Right ventricle myocardium superior (tissue), 1 donor: ENCODE data around the gene SH3PXD2B. TPM values are rescaled to one million over a fixed set of nuclear protein-coding genes. Genes with fewer than 3 reads are reported as not detected.
"Not testable (repeated sequence)": the region's sequence is repeated elsewhere in the genome, so short reads cannot be mapped to it uniquely, and the experiment has no call there.

Experiments used
- ATAC-seq: fragments of 200-7000 bp; cut with Tn5 transposase; one replicate; pipeline ENCODE4 v1.9.1; 2020; ENCODE audit warnings: mild to moderate bottlenecking; ENCODE audit not compliant: poor library complexity
- DNase-seq: peaks from one replicate; pipeline ENCODE4 v3.0.0-alpha.2; 2020
- intact Hi-C: fragments of 100-400 bp; cut with DNase I; formaldehyde crosslinking; loops from one replicate; pipeline ENCODE4 v1.11.2; 2022
- total RNA-seq: library from RNA; stranded (reverse); fragmentation: NEBNext Ultra II Directional; extraction: Animal tissue kit (Norgen Biotek cat#: 25700); gene quantifications from one replicate; pipeline ENCODE4 v1.2.1, GENCODE V29; 2021
- donor health status: DM: no; HTN: yes; CAD: no; lungs with severe emphysema.

Gene SH3PXD2B
- total RNA-seq, 1 donor from 2014 or later, result 5.3 TPM

DNA sequence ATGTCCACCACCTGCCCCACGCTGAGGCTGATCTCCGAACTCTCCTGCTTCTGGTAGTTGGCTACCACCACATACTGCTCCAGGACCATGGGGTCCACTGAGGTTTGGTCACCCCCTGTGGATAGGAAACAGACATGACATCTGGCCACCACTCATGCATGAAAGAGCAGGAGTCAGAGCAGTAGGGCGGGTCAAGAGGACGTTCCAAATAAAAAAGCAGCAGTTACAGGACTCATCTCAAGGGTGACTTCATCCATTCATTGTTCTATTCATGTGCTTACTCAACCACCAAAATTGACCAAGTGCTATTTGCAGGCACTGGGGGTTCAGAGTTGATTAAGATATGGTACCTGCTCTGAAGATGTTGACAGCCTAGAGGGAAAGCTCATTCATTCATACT lies 91.6 kb downstream of the SH3PXD2B start:
- DNase-seq (no peak), ATAC-seq (no peak)
- intact Hi-C loops, result no loop called here

DNA sequence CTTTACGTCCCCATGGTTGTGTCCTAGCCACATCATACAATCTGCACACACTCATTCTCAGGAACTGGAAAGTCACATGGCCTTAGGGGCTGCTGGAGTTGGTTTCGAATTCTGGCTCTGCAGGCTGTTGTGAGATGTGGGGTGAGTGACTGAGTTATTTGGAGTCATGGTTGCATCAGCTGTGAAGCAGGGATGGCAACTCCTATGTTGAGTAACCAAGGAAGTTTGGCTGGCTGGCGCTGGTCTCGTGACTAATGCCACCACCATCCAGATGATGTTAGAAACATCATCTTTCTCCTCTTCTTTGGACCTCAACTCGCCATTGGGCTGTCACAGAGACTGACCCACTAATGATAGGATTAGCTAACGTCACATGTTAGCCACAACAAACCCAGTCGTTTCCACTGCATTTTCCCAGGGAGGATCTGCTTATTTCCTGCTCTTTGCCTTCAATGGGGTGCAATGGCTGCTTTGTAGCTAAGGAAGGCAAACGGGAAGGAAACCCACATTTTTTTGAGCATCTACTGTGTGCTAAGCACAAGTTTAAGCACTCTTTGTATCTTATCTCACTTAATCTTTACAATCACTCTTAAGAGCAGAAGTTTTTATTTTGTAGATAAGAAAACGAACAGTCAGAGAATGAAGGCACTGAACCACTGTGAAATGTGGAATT lies 92.6 kb downstream of the SH3PXD2B start:
- peak; percentile 56 for DNase-seq
- ATAC-seq, result no peak
- intact Hi-C loops, result no loop called here

GRCh38 chr5:172358345-172358744 lies 96.0 kb downstream of the SH3PXD2B start:
- intact Hi-C loops, result no loop called here
- ATAC-seq (no peak), DNase-seq (no peak)

- ATAC-seq, result no peak
- no peak for DNase-seq
- intact Hi-C loops, result no loop called here
Measured at GRCh38 chr5:172356527-172356926, 97.8 kb downstream of the SH3PXD2B start.

DNA sequence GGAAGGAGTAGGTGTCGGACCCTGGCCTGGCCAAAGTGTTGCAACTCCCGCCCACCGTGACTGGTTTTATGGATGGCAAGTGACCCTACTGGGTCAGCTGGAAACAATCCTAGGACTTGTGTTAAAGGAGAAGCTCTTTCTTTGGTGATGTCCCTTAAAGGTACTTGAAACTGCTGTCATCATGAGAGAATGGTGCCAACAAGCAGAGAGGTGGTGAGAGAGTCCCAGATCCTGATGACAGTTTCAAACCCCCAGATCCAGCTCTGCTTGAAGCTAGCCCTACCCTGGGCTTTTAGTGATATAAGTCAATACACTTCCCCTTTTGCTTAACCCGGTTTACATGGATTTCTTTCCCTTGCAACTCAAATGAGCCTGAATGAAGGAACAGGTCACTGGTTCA lies 98.3 kb downstream of the SH3PXD2B start:
- DNase-seq (no peak), ATAC-seq (no peak)
- intact Hi-C loops, result no loop called here

DNA sequence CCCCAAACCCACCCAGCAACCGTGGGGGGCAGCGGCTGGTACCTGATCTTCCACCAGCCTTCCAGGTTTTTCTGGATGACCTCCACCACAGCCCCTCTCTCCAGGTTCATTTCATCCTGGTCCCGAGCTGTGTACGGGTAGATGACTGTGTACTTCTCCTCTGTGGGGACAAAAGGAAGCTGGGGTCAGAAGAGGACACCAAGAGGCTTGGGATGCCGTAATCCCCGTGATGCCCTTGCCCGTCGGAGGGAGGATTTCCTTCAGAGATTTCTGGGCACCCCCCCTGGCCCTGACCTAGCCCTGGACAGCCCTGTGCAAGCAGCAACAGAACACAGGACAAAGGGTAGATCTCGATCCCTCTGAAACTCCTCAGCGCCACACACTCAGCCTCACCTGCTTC lies 100.5 kb downstream of the SH3PXD2B start:
- ATAC-seq, result no peak
- DNase-seq, result no peak
- intact Hi-C loops, result no loop called here

DNA sequence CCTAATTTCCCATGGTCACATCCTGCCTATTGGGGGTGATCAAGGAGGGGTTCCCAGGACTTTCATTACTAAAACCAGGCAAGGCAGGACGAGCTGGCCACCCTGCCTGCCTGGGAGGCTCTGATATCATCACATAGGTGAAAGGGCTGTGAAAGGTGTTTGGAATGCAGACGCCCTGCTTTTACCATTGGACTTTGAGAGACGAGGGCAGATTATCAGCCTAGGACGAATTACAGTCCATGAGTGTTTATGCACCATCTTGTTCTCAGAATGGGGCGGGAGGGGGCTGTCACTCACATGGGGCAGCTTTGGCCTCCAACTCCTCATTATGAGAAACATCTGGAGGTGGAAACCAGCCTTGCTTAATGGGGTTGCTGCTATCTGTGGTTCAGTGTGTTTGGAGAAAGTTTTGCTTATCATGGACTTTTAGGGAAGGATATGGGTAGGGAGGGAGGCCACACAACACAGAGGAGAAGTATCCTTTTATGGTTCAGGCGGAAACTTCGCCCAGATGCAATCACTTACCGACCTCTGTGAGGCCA lies 101.0 kb downstream of the SH3PXD2B start:
- intact Hi-C loops, result no loop called here
- ATAC-seq (no peak), DNase-seq (no peak)

- DNase-seq, intact Hi-C loops, ATAC-seq: not testable (repeated sequence)
Measured at GRCh38 chr5:172352526-172352925, 101.8 kb downstream of the SH3PXD2B start.

DNA sequence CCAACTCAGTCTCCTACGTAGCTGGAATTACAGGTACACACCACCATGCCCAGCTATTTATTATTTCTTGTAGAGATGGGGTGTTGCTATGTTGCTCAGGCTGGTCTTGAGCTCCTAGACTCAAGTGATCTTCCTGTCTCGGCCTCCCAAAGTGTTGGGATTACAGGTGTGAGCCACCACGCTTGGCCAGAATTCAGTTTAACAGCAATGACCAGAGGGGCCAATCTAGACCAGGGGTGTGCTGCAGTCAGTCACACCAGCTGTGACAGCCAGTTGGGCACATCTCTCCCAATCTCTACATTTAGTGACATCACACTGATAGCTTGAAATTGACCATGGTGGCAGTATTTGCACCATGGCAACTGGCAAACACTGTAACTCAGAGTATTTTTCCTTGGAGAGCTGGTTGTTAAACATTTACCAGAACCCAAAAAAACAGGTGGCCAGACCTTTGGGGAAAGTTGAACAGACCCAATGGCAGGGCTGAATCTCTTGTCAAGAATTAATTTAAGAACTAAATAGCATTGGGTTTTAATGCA lies 103.0 kb downstream of the SH3PXD2B start:
- intact Hi-C loops, result no loop called here
- ATAC-seq (no peak), DNase-seq (no peak)

DNA sequence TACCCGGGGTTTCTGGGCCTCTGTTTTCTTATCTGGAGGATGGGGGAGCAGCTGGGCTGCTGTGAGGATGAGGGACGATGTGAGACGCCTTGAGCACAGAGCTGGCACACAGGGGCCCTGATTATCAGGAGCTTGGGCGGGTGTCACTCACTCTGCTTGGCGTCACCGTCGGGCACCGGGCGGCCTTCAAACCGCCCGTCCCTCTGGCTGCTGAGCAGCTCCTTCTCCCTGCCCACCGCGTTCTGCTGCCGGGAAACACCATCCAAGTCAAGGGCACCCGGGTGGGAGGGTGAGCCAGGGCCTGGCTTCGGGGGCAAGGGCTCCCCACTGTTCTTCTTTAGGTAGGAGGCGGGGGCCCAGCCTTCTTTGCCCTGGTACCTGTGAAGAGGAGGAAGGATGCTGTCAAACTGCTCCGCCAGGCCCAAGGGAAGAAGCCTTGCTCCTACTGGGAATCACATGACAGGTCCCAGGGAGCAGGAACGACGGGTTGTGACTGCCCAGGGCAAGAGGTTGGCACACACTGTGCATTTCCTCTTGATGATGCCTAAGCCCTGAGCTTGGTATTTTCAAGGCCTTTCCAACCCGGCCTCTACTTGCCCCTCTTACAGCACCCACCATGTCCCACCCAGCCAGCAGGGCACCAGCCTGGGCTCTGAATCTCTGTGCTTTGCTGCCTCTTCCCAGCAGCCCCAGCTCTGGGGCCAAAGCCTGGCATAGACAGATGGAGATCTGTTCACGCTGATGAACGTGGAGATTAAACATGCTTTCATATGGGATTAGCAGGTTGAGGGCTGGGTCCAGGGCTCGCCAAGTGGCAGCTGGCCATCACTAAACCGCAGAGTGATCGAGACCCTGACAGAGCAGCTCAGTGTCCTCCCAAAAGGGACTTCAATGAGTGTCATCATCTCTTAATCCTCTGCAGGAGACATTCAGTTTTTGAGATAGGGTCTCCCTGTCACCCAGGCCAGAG lies 103.8 kb downstream of the SH3PXD2B start:
- ATAC-seq (no peak), DNase-seq (no peak)
- intact Hi-C loops, result no loop called here

DNA sequence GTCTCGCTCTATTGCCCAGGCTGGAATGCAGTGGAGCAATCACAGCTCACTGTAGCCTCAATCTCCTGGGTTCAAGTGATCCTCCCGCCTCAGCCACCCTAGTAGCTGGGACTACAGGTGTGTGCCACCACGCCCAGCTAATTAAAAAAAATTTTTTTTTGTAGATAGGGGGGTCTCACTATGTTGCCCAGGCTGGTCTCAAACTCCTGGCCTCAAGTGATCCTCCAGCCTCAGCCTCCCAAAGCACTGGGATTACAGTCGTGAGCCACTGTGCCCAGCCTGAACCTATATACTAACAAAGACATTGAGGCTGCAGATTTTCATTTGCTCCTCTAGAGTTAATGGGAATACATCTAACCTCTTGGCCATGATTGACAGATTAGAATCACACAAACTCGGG lies 105.6 kb downstream of the SH3PXD2B start:
- DNase-seq, intact Hi-C loops, ATAC-seq: not testable (repeated sequence)

DNA sequence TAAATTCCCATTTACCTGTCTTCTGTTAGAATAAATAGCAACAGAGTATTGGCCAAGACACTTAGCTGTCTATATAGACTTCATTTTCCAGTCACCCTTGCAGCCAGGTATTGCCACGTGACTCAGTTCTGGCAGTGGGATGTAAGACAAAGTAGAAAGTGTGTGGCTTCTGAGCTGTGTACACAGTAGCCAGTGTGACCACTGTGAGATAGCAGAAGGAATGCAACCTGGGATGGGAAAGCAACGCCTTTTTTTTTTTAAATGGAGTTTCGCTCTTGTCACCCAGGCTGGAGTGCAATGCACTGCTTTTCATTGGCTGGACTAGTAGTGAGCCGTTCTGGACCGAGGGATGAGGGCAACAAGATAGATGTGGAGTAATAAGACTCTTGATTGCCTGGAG lies 106.2 kb downstream of the SH3PXD2B start:
- ATAC-seq, result no peak
- intact Hi-C loops, result no loop called here

GRCh38 chr5:172347496-172348052 lies 106.8 kb downstream of the SH3PXD2B start:
- intact Hi-C loops, result no loop called here

More for the DNA sequence above, 106.2 kb downstream of the SH3PXD2B start:
- DNase-seq, result no peak

DNA sequence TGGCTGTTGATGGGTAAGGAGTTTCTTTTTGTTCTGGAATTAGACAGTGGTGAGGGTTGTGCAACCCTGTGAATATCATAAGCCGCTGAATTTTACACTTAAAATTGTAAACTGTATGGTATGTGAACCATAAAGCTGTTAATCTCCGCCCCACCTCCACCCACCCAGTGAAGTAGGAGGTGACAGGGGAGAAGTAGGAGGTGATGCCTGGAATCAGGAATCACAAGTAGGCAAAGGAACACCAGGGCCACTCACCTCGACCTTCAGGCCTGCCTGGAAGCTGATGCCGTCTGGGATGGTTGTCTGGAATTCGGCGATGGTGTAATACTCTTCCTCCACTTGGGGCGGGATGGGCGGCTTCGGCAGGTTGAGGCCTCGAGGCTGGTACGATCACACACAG lies 108.4 kb downstream of the SH3PXD2B start:
- intact Hi-C loops, result no loop called here
- ATAC-seq (no peak), DNase-seq (no peak)

More at GRCh38 chr5:172347496-172348052, 106.8 kb downstream of the SH3PXD2B start:
- ATAC-seq (peak; percentile 25), DNase-seq (no peak)

GRCh38 chr5:172344855-172345409 lies 109.4 kb downstream of the SH3PXD2B start:
- ATAC-seq, result no peak
- DNase-seq, result no peak
- intact Hi-C loops, result no loop called here

- ATAC-seq, result no peak
- DNase-seq, result no peak
- intact Hi-C loops, result no loop called here
Measured at GRCh38 chr5:172343741-172344140, 110.6 kb downstream of the SH3PXD2B start.

GRCh38 chr5:172342918-172343317 lies 111.4 kb downstream of the SH3PXD2B start:
- no peak for ATAC-seq
- no peak for DNase-seq
- intact Hi-C loops, result no loop called here

DNA sequence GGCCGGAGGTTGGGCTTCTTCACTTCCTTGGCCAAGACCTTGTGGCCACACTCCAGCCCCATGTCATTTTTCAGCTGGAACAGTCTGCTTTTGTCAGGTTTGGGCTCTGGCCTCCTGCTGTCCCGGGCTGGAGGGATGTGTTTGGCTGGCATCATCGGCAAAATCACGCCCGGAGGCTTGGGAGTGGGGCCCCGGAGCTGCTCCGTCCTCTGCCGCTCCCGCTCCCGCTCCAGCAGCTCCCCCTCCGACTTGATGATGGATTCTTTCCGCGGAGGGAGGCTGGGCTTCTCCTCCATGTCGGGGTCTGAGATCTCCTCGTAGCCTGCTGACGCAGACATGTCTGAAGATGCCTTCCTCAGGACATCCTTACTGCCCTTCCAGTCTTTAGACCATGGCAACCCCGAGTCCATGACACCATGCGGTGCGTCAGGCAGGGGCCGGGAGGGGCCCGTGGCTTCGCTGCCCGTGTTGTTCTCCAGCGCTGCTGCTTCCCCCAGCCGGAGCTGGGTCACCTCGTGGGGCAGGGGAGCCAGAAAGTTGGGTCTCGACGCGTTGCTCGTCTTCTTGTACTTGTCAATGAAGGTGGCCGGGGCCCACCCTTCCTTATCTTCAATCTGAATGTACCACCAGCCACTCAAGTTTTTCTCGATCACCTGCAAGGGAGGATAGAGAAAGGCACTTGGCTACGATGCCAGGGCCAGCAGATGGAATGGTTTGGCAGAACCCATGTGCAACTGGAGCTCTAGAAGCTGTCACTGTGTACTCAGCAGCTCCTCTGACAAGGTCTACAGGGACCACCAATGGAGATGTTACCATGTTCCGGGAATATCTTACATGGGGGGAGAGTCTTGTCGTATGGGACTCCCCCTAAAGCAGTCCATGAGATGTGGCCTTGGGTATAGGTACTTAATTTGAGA lies 114.8 kb downstream of the SH3PXD2B start:
- intact Hi-C loops, result no loop called here
- ATAC-seq, result peak; percentile 7
- DNase-seq, result peak; percentile 46
